ENCODE data around the gene DUSP22. TPM values are rescaled to one million over a fixed set of nuclear protein-coding genes. Genes with fewer than 3 reads are reported as not detected.

The DUSP22 gene
- polyA plus RNA-seq, 1 experiment = 5.4 TPM

DNA sequence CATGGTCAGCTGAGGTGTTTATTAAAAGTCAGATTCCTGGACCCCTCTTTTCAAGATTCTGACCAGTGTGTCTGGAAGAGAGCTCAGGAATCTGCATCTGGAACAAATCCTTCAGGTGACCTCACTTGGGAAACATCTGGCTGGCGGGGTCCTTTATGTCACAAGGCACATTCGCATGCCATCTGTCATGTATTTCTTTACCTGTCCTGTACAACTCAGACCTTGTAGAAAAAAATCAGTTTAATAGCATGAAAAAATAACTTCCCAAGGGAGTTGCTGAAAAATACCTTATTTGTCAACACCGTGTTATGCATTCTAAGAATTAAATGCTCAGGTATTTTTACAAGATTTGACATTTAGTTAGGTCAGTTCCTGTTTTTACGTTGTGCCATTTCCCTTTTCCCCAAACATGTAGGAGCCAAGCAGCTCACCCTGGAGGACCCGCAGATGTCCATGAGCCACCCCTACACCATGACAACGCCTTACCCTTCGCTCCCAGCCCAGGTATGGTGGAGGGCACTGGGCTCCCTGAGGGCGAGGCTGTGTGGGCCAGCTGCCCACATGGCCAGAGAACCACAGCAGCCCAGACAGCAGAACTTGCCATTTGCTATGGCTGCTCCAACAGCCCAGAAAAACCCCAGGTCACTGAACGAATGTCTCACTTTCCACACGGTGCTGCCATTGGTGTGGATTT lies 103.3 kb downstream of the DUSP22 start:
- ChIA-PET POLR2A (no interaction called here), CTCF (no interaction called here)
- Histone ChIP-seq H3K27ac (ENCODE audit: low read depth, low read length) (no peak overlapping the region), H3K9me3 (ENCODE audit: control insufficient read depth, insufficient read depth, low read length) (no peaks in the 10 kb centered on the region; the same call in 1 of the 2 replicates), H3K4me3 (ENCODE audit: low read depth, low read length) (no peak overlapping the region), H3K27me3 (ENCODE audit: control insufficient read depth, insufficient read depth, low read length) (peaks cover 67% of the 10 kb centered on the region)
- TF ChIP-seq, protein P1, sequence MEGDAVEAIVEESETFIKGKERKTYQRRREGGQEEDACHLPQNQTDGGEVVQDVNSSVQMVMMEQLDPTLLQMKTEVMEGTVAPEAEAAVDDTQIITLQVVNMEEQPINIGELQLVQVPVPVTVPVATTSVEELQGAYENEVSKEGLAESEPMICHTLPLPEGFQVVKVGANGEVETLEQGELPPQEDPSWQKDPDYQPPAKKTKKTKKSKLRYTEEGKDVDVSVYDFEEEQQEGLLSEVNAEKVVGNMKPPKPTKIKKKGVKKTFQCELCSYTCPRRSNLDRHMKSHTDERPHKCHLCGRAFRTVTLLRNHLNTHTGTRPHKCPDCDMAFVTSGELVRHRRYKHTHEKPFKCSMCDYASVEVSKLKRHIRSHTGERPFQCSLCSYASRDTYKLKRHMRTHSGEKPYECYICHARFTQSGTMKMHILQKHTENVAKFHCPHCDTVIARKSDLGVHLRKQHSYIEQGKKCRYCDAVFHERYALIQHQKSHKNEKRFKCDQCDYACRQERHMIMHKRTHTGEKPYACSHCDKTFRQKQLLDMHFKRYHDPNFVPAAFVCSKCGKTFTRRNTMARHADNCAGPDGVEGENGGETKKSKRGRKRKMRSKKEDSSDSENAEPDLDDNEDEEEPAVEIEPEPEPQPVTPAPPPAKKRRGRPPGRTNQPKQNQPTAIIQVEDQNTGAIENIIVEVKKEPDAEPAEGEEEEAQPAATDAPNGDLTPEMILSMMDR (IDR thresholded peaks at IDR 0.05; ENCODE audit: low read depth, low read length) = no peak
- DNase-seq (ENCODE audit: low read depth, low spot score) = no peak

DNA sequence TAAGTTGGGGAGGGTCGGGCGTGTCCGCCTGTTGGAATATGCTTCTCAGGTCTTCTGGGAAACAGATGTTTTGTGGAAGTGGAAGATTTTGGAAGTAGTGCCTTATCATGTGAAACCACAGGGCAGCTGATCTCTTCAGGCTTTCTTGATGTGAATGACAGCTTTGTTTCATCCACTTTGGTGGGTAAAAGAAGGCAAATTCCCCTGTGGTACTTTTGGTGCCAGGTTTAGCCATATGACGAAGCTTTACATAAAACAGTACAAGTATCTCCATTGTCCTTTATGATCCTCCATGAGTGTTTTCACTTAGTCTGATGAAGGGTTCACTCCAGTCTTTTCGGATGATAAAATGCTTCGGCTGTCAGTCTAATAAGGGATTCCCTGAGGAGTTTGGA lies 103.8 kb downstream of the DUSP22 start:
- no peaks in the 10 kb centered on the region; the same call in 1 of the 2 replicates for H3K9me3 ChIP-seq (ENCODE audit: control insufficient read depth, insufficient read depth, low read length)
- no peak overlapping the region for H3K4me3 ChIP-seq (ENCODE audit: low read depth, low read length)
- ChIA-PET CTCF (no interaction called here), POLR2A (no interaction called here)
- TF ChIP-seq, protein P1 (IDR thresholded peaks at IDR 0.05; ENCODE audit: low read depth, low read length) = no peak
- H3K27me3 ChIP-seq (ENCODE audit: control insufficient read depth, insufficient read depth, low read length) = peaks cover 63% of the 10 kb centered on the region
- H3K27ac ChIP-seq (ENCODE audit: low read depth, low read length) = no peak overlapping the region
- DNase-seq (ENCODE audit: low read depth, low spot score) = no peak

DNA sequence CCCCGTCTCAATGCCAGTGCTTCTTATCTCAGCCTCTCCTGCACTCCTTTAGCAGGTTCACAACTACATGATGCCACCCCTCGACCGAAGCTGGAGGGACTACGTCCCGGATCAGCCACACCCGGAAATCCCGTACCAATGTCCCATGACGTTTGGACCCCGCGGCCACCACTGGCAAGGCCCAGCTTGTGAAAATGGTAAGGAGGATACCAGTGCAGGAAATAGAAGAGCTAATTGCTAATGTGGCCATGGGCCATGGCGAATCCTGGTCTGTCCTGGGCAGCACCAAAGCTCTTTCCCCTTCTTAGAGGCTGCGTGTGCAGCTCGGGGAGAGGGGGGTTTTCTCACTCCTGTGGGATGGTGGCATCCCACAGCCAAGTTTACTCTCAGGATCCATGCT lies 104.8 kb downstream of the DUSP22 start:
- CTCF ChIA-PET = no interaction called here
- DNase-seq (ENCODE audit: low read depth, low spot score) = no peak
- TF ChIP-seq, protein P1 (IDR thresholded peaks at IDR 0.05; ENCODE audit: low read depth, low read length) = no peak
- Histone ChIP-seq H3K4me3 (ENCODE audit: low read depth, low read length) (no peak overlapping the region), H3K9me3 (ENCODE audit: control insufficient read depth, insufficient read depth, low read length) (no peaks in the 10 kb centered on the region; the same call in 1 of the 2 replicates), H3K27me3 (ENCODE audit: control insufficient read depth, insufficient read depth, low read length) (peaks cover 56% of the 10 kb centered on the region), H3K27ac (ENCODE audit: low read depth, low read length) (no peak overlapping the region)
- POLR2A ChIA-PET = no interaction called here

DNA sequence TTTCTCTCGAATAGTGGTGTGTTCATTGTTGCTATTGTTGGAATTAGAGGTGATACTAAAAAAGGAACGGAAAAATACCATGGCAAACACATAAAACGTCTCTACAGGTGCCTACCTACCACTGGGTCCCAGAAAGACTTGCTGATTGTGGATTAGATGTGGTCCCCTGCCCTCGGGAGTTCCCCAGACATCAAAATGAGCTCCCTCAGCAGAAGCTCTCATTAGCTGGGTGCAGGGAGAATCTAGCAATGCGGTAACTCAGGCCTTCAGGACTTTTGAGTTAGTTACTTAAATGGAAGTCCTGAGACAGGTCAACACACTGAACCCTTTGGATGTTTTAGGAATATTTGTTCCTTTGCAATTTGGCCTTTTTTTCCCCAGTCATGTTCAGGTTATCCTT lies 105.3 kb downstream of the DUSP22 start:
- POLR2A ChIA-PET = no interaction called here
- CTCF ChIA-PET = no interaction called here
- TF ChIP-seq, protein P1 (IDR thresholded peaks at IDR 0.05; ENCODE audit: low read depth, low read length) = no peak
- Histone ChIP-seq H3K27me3 (ENCODE audit: control insufficient read depth, insufficient read depth, low read length) (peaks cover 50% of the 10 kb centered on the region), H3K9me3 (ENCODE audit: control insufficient read depth, insufficient read depth, low read length) (no peaks in the 10 kb centered on the region), H3K4me3 (ENCODE audit: low read depth, low read length) (no peak overlapping the region), H3K27ac (ENCODE audit: low read depth, low read length) (no peak overlapping the region)
- no peak for DNase-seq (ENCODE audit: low read depth, low spot score)

DNA sequence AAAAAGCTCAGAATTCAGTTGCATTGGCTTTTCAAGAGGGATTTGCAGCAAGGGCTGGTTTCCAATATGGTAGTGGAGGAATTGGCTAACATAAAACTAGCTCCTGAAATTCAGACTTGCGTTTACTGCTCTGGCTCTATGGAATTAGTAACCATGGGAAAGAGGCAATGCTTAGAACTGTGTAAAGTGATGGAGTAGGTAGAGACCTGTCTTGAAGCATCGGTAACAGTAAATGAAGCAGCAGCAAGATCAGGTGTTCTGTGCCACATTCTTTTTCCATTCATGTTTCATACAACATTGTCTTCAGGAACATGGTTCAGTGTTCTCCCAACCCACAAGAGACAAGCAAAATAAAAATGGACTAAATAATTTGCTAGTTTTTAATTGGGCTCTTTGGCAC lies 105.8 kb downstream of the DUSP22 start:
- no peaks in the 10 kb centered on the region for H3K9me3 ChIP-seq (ENCODE audit: control insufficient read depth, insufficient read depth, low read length)
- CTCF ChIA-PET = no interaction called here
- no peak overlapping the region for H3K4me3 ChIP-seq (ENCODE audit: low read depth, low read length)
- POLR2A ChIA-PET = no interaction called here
- no peak overlapping the region for H3K27ac ChIP-seq (ENCODE audit: low read depth, low read length)
- no peak for DNase-seq (ENCODE audit: low read depth, low spot score)
- peaks cover 49% of the 10 kb centered on the region for H3K27me3 ChIP-seq (ENCODE audit: control insufficient read depth, insufficient read depth, low read length)
- TF ChIP-seq, protein P1 (IDR thresholded peaks at IDR 0.05; ENCODE audit: low read depth, low read length) = no peak

All from AG04450 (cell line).